ENCODE measurements around the gene NIPSNAP2. TPM values are rescaled to one million over a fixed set of nuclear protein-coding genes. Genes with fewer than 3 reads are reported as not detected.

Gene NIPSNAP2
- total and polyA plus RNA-seq, 2 of the 13 experiments (the other 11 are each of a cell fraction or from before 2014, with no cell fraction given) = 40.3 to 61.5 TPM

DNA sequence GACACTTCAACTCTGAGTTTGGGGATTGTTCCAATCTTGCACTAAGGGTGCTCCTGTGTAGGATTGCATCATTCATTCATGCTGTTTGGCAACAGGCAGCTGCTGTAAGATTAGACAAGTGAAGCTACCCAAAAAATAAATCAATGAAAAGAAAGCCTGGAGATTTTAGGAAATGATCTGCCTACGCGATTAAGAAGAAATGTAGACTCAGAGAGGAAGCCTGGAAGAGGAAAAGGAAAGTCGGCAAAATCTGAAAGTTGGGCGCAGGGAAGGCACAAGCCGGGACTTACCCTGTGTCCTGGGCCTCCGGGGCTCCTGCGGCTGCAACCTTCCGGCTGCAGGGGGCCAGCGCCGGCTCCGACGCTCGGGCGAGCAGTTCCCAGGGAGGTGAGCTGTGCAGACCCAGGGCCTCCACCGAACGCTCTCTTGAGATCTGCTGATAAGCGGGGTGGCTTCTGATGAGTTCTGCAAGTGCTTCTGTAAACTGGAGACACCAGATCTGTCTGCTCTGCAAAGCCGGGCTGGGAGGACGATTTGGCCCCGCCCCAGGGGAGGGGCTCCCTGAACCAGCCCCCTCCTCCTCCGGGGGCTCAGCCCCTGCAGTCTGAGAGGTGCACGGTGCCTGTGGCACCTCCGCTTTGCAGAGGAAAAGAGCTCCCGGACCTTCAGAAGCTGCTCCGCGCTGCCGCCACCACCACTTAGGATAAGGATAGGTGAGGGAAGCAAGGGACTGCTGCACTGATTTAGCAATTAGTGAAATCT, 69.5 kb downstream of the NIPSNAP2 start (continued):
- peak; percentile 48; the same call in 1 of the 2 replicates for TF ChIP-seq RXRB (CRISPR knock-in tag; IDR thresholded peaks at IDR 0.05; ENCODE audit: borderline replicate concordance)
- TF ChIP-seq HCFC1 (IDR thresholded peaks at IDR 0.05; ENCODE audit: low read depth, low read length) = no peak
- peak; percentile 79 for TF ChIP-seq ZNF501 (CRISPR knock-in tag; IDR thresholded peaks at IDR 0.05)
- peak; percentile 73; the same call in 1 of the 2 replicates for TF ChIP-seq ZNF709 (CRISPR knock-in tag; IDR thresholded peaks at IDR 0.05)
- no peak for TF ChIP-seq DPF2 (CRISPR knock-in tag; IDR thresholded peaks at IDR 0.05; ENCODE audit: borderline replicate concordance, low read depth)
- TF ChIP-seq, protein P1, sequence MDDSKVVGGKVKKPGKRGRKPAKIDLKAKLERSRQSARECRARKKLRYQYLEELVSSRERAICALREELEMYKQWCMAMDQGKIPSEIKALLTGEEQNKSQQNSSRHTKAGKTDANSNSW (CRISPR knock-in tag; IDR thresholded peaks at IDR 0.05; ENCODE audit: borderline replicate concordance) = no peak
- TF ChIP-seq CAMTA2 (CRISPR knock-in tag; IDR thresholded peaks at IDR 0.05; ENCODE audit: borderline replicate concordance) = no peak
- TF ChIP-seq, protein P2, sequence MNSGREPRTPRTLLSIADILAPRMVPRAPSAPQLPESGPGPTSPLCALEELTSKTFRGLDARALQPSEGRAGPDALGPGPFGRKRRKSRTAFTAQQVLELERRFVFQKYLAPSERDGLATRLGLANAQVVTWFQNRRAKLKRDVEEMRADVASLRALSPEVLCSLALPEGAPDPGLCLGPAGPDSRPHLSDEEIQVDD (CRISPR knock-in tag; IDR thresholded peaks at IDR 0.05; ENCODE audit: borderline replicate concordance) = no peak; the same call in 1 of the 2 replicates
- TF ChIP-seq FOXM1 (CRISPR knock-in tag; IDR thresholded peaks at IDR 0.05) = no peak
- TF ChIP-seq, protein P3, sequence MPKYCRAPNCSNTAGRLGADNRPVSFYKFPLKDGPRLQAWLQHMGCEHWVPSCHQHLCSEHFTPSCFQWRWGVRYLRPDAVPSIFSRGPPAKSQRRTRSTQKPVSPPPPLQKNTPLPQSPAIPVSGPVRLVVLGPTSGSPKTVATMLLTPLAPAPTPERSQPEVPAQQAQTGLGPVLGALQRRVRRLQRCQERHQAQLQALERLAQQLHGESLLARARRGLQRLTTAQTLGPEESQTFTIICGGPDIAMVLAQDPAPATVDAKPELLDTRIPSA (CRISPR knock-in tag; IDR thresholded peaks at IDR 0.05; ENCODE audit: borderline replicate concordance) = no peak
- no peak for TF ChIP-seq XRCC5 (optimal IDR thresholded peaks at IDR 0.05; ENCODE audit: low read length)
- TF ChIP-seq CBX2 (IDR thresholded peaks at IDR 0.05; ENCODE audit: low read depth, low read length) = no peak
- TF ChIP-seq CBX2 (CRISPR knock-in tag; IDR thresholded peaks at IDR 0.05; ENCODE audit: low read depth) = no peak
- TF ChIP-seq GPN1 (CRISPR knock-in tag; IDR thresholded peaks at IDR 0.05; ENCODE audit: borderline replicate concordance) = no peak
- TF ChIP-seq ZNF350 (CRISPR knock-in tag; IDR thresholded peaks at IDR 0.05; ENCODE audit: borderline replicate concordance, low read depth) = peak; percentile 77
- TF ChIP-seq ZNF331 (CRISPR knock-in tag; IDR thresholded peaks at IDR 0.05) = peak; percentile 51
- TF ChIP-seq PHB2 (IDR thresholded peaks at IDR 0.05; ENCODE audit: partially characterized antibody) = no peak
- TF ChIP-seq ZNF446 (CRISPR knock-in tag; IDR thresholded peaks at IDR 0.05) = no peak
- TF ChIP-seq TRIM24 (CRISPR knock-in tag; IDR thresholded peaks at IDR 0.05) = no peak
- peak; percentile 12; the same call in 1 of the 2 replicates for TF ChIP-seq RARA (CRISPR knock-in tag; IDR thresholded peaks at IDR 0.05)
- TF ChIP-seq, protein P4, sequence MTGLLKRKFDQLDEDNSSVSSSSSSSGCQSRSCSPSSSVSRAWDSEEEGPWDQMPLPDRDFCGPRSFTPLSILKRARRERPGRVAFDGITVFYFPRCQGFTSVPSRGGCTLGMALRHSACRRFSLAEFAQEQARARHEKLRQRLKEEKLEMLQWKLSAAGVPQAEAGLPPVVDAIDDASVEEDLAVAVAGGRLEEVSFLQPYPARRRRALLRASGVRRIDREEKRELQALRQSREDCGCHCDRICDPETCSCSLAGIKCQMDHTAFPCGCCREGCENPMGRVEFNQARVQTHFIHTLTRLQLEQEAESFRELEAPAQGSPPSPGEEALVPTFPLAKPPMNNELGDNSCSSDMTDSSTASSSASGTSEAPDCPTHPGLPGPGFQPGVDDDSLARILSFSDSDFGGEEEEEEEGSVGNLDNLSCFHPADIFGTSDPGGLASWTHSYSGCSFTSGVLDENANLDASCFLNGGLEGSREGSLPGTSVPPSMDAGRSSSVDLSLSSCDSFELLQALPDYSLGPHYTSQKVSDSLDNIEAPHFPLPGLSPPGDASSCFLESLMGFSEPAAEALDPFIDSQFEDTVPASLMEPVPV (CRISPR knock-in tag; IDR thresholded peaks at IDR 0.05) = no peak
- peak; percentile 60 for TF ChIP-seq KAT8 (CRISPR knock-in tag; IDR thresholded peaks at IDR 0.05)
- no peak for TF ChIP-seq ZNF777 (CRISPR knock-in tag; IDR thresholded peaks at IDR 0.05)
- TF ChIP-seq SIN3B (IDR thresholded peaks at IDR 0.05; ENCODE audit: low read length) = no peak
- TF ChIP-seq KMT2B (CRISPR knock-in tag; IDR thresholded peaks at IDR 0.05) = peak; percentile 67
- no peak for TF ChIP-seq TEAD2 (CRISPR knock-in tag; IDR thresholded peaks at IDR 0.05)
- TF ChIP-seq GZF1 (CRISPR knock-in tag; IDR thresholded peaks at IDR 0.05) = no peak
